Femur (tissue), 1 donor: ENCODE measurements around the gene GRIK2.
"Not testable (repeated sequence)": the region's sequence is repeated elsewhere in the genome, so short reads cannot be mapped to it uniquely, and the experiment has no call there.

ENCODE experiments used
- DNase-seq: peaks from one replicate; pipeline ENCODE4 v3.0.0-alpha.2; 2017

Gene GRIK2

GRCh38 chr6:102066301-102066700 is 672.8 kb downstream of the GRIK2 start:
- DNase-seq = no peak

GRCh38 chr6:102068349-102068929 is 674.9 kb downstream of the GRIK2 start:
- DNase-seq = no peak

- no peak for DNase-seq
These were observed 682.0 kb downstream of the GRIK2 start for GRCh38 chr6:102075539-102075938.

GRCh38 chr6:102085257-102085656 is 691.7 kb downstream of the GRIK2 start:
- no peak for DNase-seq

GRCh38 chr6:102088160-102088559 is 694.7 kb downstream of the GRIK2 start:
- not testable (repeated sequence) for DNase-seq

- no peak for DNase-seq
These were observed 720.9 kb downstream of the GRIK2 start for GRCh38 chr6:102114402-102114801.

GRCh38 chr6:102115911-102116310 is 722.4 kb downstream of the GRIK2 start:
- no peak for DNase-seq

GRCh38 chr6:102118034-102118433 is 724.5 kb downstream of the GRIK2 start:
- no peak for DNase-seq
